Islet precursor cell (in vitro differentiated cells): ENCODE data around the gene NKX1-2.

Experiments used
- DNase-seq: peaks from one replicate; pipeline ENCODE4 v3.0.0-alpha.2; 2018

NKX1-2 gene

GRCh38 chr10:124414076-124414475 lies 35.8 kb downstream of the NKX1-2 start:
- no peak for DNase-seq

- no peak for DNase-seq
Observed at GRCh38 chr10:124409696-124410095, 40.1 kb downstream of the NKX1-2 start.

GRCh38 chr10:124408357-124408756 lies 41.5 kb downstream of the NKX1-2 start:
- DNase-seq: no peak

GRCh38 chr10:124407456-124407855 lies 42.4 kb downstream of the NKX1-2 start:
- no peak for DNase-seq

- DNase-seq: no peak
Observed at GRCh38 chr10:124403548-124403947, 46.3 kb downstream of the NKX1-2 start.

GRCh38 chr10:124402273-124402672 lies 47.6 kb downstream of the NKX1-2 start:
- DNase-seq: no peak

- DNase-seq: no peak
Observed at GRCh38 chr10:124401633-124402032, 48.2 kb downstream of the NKX1-2 start.
